Astrocyte (in vitro differentiated cells and primary cell): ENCODE results near the gene RPLP2.

Experiments
- EZH2 ChIP-seq: IDR thresholded peaks from 2 replicates; pipeline ENCODE4 v1.6.1; 2012; ENCODE audit warnings: mild to moderate bottlenecking, low read length, inconsistent platforms; ENCODE audit not compliant: insufficient read depth
- TF ChIP-seq, protein P1 (sequence below): IDR thresholded peaks from 2 replicates; pipeline ENCODE4 v1.5.1; 2011; ENCODE audit warnings: low read depth, mild to moderate bottlenecking, inconsistent platforms, low read length, moderate library complexity; ENCODE audit not compliant: insufficient read depth

DNA sequence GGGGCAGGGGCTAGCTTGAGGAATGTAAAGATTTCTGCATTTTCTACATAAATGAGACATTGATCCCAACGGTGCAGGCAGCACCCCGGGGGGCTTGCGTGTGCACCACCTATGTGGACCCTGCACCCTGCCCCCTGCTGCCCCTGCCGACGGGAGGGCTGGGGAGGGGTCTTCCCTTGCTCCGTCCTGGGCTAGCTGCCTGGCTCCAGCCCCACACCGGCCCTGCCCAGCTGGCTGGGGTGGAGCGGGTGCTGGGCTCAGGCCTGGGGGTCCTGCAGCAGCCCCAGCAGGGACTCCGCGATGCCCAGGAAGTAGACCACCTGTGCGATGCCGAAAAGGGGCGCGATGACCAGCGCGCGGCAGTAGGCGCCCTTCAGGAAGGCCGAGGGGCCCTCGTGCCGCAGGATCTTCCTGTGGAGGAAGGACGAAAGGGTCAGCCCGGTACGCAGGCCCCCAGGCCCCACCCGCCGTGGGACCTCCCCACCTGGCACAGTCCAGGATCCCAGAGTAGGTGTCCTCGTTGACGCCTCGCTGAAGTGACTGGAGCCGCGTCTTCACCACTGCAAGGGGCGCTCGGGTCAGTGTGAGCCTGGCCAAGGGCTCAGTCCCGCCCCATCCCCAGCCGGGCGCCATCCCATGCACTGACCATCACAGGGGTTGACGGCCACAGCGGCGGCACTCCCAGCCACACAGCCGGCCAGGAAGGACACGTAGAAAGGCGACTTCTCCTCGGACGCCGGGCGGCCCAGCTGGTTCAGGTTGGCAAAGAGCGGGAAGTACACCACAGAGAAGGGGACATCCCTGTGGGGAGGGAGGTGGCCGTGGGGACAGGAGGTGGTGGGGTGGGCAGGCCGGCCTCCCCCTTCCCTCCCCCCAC lies 17.9 kb upstream of the RPLP2 start:
- TF ChIP-seq, protein P1, sequence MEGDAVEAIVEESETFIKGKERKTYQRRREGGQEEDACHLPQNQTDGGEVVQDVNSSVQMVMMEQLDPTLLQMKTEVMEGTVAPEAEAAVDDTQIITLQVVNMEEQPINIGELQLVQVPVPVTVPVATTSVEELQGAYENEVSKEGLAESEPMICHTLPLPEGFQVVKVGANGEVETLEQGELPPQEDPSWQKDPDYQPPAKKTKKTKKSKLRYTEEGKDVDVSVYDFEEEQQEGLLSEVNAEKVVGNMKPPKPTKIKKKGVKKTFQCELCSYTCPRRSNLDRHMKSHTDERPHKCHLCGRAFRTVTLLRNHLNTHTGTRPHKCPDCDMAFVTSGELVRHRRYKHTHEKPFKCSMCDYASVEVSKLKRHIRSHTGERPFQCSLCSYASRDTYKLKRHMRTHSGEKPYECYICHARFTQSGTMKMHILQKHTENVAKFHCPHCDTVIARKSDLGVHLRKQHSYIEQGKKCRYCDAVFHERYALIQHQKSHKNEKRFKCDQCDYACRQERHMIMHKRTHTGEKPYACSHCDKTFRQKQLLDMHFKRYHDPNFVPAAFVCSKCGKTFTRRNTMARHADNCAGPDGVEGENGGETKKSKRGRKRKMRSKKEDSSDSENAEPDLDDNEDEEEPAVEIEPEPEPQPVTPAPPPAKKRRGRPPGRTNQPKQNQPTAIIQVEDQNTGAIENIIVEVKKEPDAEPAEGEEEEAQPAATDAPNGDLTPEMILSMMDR, result no peak
- no peak for TF ChIP-seq EZH2
